ENCODE data around the gene VWA5B1.

VWA5B1 gene

DNA sequence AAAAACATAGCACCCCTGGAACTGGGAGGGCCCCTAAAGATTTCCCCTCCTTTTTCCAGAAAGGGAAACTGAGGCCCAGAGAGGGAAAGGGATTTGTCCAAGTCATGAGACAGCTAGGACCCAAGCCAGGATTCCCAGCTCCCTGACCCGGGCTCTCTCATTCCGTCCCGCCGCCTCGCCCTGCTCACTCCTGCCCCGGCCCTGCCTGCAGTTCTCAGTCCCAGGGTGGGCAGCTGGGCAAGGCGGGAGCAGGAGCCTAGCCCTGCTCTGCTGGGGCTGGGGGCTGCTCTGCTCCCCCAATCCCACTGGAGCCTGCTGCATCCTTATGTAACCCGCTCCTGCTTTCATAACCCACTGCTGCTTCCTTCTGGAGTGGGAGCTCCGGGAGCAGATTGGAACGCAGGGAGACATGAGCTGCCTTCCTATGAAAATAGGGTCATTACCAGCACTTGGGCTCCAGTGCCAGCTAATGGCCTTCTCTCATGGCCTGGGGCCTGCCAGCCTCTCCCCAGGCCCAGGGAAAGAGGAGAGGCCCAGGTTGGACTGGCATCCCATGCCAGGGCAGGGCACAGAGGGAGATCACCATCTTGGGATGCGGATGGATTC is 110.8 kb downstream of the VWA5B1 start:
- no peak for DNase-seq (ENCODE audit: low read depth)
- TF ChIP-seq, protein P1, sequence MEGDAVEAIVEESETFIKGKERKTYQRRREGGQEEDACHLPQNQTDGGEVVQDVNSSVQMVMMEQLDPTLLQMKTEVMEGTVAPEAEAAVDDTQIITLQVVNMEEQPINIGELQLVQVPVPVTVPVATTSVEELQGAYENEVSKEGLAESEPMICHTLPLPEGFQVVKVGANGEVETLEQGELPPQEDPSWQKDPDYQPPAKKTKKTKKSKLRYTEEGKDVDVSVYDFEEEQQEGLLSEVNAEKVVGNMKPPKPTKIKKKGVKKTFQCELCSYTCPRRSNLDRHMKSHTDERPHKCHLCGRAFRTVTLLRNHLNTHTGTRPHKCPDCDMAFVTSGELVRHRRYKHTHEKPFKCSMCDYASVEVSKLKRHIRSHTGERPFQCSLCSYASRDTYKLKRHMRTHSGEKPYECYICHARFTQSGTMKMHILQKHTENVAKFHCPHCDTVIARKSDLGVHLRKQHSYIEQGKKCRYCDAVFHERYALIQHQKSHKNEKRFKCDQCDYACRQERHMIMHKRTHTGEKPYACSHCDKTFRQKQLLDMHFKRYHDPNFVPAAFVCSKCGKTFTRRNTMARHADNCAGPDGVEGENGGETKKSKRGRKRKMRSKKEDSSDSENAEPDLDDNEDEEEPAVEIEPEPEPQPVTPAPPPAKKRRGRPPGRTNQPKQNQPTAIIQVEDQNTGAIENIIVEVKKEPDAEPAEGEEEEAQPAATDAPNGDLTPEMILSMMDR (IDR thresholded peaks at IDR 0.05; ENCODE audit: insufficient read depth, low read depth, low read length, missing control alignments) = no peak
- no peak overlapping the region for H3K4me3 ChIP-seq (ENCODE audit: low read length)

DNA sequence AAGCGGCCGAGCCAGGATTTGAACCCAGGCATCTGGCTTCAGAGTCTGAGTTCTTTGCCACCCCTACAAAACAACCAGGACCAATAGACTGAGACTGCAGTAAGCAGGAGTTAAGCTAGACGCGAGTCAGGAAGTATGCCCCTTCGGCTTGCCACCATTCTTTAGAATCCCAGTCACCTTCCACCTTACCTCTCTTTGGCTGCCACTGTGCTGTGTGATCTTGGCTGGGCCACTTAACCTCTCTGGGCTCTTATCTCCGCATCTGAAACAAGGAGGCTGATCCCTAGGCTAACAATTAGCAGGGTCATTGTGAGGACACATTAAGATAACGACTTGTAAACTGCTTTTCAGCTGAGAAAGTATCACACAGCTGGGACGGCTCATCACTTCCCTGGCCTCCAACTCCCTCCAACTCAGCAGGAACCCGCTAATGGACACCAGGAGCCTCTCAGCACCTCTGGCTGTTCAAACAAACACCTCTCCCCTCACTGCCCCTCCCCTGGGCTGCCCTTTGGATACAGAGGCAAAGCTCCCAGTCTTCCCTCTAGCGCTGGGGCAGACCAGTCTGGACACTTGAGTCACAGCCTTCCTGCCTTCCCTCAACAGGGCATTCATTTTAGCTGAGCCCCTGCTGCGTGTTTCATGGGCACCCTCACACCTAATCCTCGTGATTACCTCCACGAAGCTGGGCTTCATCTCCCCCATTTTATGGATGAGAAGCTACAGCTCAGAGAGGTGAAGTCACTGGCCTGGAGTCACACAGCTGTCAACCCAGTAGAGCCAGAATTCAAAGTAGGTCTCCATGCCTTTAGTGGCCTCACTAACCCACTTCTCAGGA is 112.1 kb downstream of the VWA5B1 start:
- TF ChIP-seq, protein P1 (IDR thresholded peaks at IDR 0.05; ENCODE audit: insufficient read depth, low read depth, low read length, missing control alignments) = no peak
- no peak for DNase-seq (ENCODE audit: low read depth)
- H3K4me3 ChIP-seq (ENCODE audit: low read length) = no peak overlapping the region

DNA sequence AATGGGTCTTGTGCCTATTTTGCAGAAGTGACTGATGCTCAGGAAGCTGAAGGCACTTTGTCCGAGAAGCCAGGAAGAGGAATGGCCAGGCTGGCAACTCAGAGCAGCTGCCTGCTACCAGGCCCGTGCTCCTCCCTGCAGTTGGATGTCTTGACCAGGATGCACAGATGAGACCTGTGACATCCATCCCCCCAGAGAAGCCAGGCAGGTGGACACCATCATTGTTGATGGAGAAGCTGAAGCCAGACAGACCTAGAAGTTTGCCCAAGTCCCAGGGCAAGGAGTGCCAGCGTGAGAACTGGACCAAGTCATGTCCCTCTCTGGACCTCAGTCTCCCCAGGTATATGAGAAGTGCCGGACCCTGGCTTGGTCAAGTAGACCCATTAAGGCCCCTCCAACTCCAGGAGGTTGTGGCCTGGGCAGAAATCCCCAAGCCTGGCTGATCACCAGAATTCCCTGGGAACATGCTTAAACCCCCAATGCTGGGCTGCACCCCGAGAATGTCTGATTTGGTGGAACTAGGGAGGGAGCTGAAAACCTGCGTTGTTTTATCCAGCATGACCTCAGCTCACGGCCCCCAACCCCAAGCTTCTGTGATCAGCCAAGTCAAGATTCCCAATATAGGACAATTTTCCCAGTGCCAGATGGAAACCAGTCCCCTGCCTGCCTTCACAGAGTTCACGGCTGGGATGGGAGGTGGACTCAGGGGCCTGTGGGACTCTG is 112.9 kb downstream of the VWA5B1 start:
- no peak overlapping the region for H3K4me3 ChIP-seq (ENCODE audit: low read length)
- TF ChIP-seq, protein P1 (IDR thresholded peaks at IDR 0.05; ENCODE audit: insufficient read depth, low read depth, low read length, missing control alignments) = no peak
- no peak for DNase-seq (ENCODE audit: low read depth)

DNA sequence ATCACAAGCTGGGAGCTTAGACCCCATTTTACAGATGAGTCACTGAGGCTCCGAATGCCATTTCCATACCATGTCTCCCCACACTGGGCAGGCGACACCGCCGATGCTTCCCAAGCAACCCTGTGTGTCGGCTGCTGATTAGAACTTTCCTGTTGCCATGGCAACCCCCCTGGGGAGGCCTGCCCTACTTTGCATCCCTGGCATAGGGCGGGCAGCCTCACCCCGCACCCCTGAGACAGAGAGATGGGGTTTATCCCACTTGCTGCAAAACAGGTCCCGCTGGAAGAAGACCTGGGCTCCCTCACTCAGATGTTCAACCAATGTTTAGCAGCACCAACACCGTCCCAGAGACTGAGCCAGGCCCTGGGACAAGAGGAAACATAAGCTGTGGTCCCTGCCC is 113.8 kb downstream of the VWA5B1 start:
- no peak overlapping the region for H3K4me3 ChIP-seq (ENCODE audit: low read length)
- TF ChIP-seq, protein P1 (IDR thresholded peaks at IDR 0.05; ENCODE audit: insufficient read depth, low read depth, low read length, missing control alignments) = no peak
- DNase-seq (ENCODE audit: low read depth) = no peak

Measured in epithelial cell of esophagus (primary cell).